GM12872 (cell line): ENCODE results near the gene ANKS1B.

ENCODE experiments used
- TF ChIP-seq, protein P1 (sequence below): IDR thresholded peaks from 3 replicates; pipeline ENCODE4 v1.5.1; 2011; ENCODE audit warnings: low read depth, mild to moderate bottlenecking, low read length, moderate library complexity; ENCODE audit not compliant: insufficient read depth

Gene ANKS1B

GRCh38 chr12:99620159-99620479 lies 364.6 kb downstream of the ANKS1B start:
- TF ChIP-seq, protein P1, sequence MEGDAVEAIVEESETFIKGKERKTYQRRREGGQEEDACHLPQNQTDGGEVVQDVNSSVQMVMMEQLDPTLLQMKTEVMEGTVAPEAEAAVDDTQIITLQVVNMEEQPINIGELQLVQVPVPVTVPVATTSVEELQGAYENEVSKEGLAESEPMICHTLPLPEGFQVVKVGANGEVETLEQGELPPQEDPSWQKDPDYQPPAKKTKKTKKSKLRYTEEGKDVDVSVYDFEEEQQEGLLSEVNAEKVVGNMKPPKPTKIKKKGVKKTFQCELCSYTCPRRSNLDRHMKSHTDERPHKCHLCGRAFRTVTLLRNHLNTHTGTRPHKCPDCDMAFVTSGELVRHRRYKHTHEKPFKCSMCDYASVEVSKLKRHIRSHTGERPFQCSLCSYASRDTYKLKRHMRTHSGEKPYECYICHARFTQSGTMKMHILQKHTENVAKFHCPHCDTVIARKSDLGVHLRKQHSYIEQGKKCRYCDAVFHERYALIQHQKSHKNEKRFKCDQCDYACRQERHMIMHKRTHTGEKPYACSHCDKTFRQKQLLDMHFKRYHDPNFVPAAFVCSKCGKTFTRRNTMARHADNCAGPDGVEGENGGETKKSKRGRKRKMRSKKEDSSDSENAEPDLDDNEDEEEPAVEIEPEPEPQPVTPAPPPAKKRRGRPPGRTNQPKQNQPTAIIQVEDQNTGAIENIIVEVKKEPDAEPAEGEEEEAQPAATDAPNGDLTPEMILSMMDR = no peak

- TF ChIP-seq, protein P1 = peak; percentile 78
Measured at GRCh38 chr12:99619389-99620158, 365.2 kb downstream of the ANKS1B start.

DNA sequence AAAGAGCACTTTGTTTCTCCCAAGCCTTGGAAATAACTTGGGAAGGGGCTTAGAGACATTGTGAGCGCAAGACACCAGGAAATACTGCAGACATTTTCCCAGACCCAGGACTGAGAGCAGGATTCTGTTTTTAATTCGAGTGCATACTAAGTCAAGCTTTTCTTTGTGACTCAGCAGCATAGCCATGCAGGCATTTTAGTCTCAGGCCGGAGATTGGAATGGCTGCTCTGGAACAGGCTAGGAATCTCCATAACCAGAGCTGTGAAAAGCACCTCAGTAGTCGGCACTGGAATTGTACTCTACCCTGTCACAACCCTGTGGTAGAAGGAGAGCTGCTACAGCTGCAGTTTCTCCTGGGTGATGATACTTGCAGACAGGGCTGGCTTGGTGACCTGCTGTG lies 366.1 kb downstream of the ANKS1B start:
- TF ChIP-seq, protein P1 = no peak

GRCh38 chr12:99611599-99611998 lies 373.1 kb downstream of the ANKS1B start:
- TF ChIP-seq, protein P1 = no peak

- TF ChIP-seq, protein P1 = no peak
Measured at GRCh38 chr12:99611117-99611516, 373.6 kb downstream of the ANKS1B start.

GRCh38 chr12:99609455-99610181 lies 375.1 kb downstream of the ANKS1B start:
- TF ChIP-seq, protein P1 = no peak

DNA sequence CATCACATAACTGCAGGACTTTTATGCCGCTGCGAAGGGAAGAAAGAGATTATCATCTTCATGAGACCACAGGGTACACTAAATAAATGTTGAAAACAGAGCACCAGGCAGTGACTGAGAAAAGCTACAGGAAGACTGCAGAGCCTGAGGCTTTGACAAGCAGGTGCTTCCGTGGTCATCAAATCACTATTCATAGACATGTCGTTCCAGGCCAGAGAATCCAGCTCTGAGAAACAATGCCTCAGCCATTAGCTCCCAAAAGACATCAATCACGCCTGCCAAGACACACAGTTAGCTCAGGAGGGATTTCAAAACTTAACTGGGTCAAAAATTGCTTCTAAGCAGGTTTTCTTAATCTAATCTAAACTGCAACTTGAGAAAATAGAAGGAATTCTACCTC lies 384.3 kb downstream of the ANKS1B start:
- TF ChIP-seq, protein P1 = no peak
